GM18517 (cell line): ENCODE results near the gene SKIC2.
"Not testable (repeated sequence)": the region's sequence is repeated elsewhere in the genome, so short reads cannot be mapped to it uniquely, and the experiment has no call there.

Source experiments
- ATAC-seq: cut with Tn5 transposase; IDR thresholded peaks from one replicate; pipeline ENCODE4 v1.9.1; 2021; ENCODE audit warnings: mild to moderate bottlenecking, moderate library complexity; ENCODE audit not compliant: unreplicated experiment

The SKIC2 gene

GRCh38 chr6:31968791-31969711 is 10.1 kb downstream of the SKIC2 start:
- no peak for ATAC-seq

GRCh38 chr6:31969712-31970603 is 11.0 kb downstream of the SKIC2 start:
- ATAC-seq, result no peak

GRCh38 chr6:31970604-31971271 is 11.8 kb downstream of the SKIC2 start:
- no peak for ATAC-seq

GRCh38 chr6:31971279-31971992 is 12.5 kb downstream of the SKIC2 start:
- no peak for ATAC-seq

- peak; percentile 80 for ATAC-seq
Observed at GRCh38 chr6:31971993-31972708, 13.2 kb downstream of the SKIC2 start, which contains the start of gene DXO. DXO (minus strand) TSS chr6:31972138; CDS start chr6:31971675, 463 bp downstream.

GRCh38 chr6:31972709-31973350 is 13.9 kb downstream of the SKIC2 start:
- no peak for ATAC-seq

- not testable (repeated sequence) for ATAC-seq
Observed at GRCh38 chr6:31976065-31976464, 17.1 kb downstream of the SKIC2 start.

- ATAC-seq, result no peak
Observed at GRCh38 chr6:31977816-31978431, 18.9 kb downstream of the SKIC2 start.

- no peak for ATAC-seq
Observed at GRCh38 chr6:31978831-31979230, 19.9 kb downstream of the SKIC2 start.

GRCh38 chr6:31979238-31979898 is 20.4 kb downstream of the SKIC2 start:
- no peak for ATAC-seq

GRCh38 chr6:31980195-31980876 is 21.4 kb downstream of the SKIC2 start:
- ATAC-seq, result not testable (repeated sequence)

- ATAC-seq, result not testable (repeated sequence)
Observed at GRCh38 chr6:31980998-31981397, 22.0 kb downstream of the SKIC2 start.

GRCh38 chr6:31981744-31982143 is 22.8 kb downstream of the SKIC2 start, which contains the start of gene C4A:
C4A (plus strand) TSS chr6:31982057; CDS start chr6:31982108, 51 bp downstream.
- not testable (repeated sequence) for ATAC-seq

GRCh38 chr6:31989363-31989762 is 30.4 kb downstream of the SKIC2 start:
- not testable (repeated sequence) for ATAC-seq

GRCh38 chr6:31994421-31994820 is 35.4 kb downstream of the SKIC2 start:
- ATAC-seq, result not testable (repeated sequence)

GRCh38 chr6:31996385-31996784 is 37.4 kb downstream of the SKIC2 start:
- not testable (repeated sequence) for ATAC-seq

GRCh38 chr6:32002546-32003268 is 43.7 kb downstream of the SKIC2 start:
- not testable (repeated sequence) for ATAC-seq
